HEK293T (cell line): Measurements from ENCODE around the gene BNIP5.

Source experiments
- CTCF ChIA-PET: fragments of 350-600 bp; formaldehyde crosslinking; extraction: SDS; loops from one replicate; lab custom pipeline; 2021; ENCODE audit warnings: antibody characterized with exemption, inconsistent platforms; lab: Yijun Ruan, JAX
- POLR2A ChIA-PET: fragments of 350-600 bp; formaldehyde crosslinking; extraction: SDS; loops from one replicate; lab custom pipeline; 2020; ENCODE audit warnings: antibody characterized with exemption, inconsistent platforms; lab: Yijun Ruan, JAX
- DNase-seq: peaks from one replicate; pipeline ENCODE4 v3.0.0; 2012; ENCODE audit warnings: mixed read lengths; ENCODE audit errors: extremely low spot score
- ARNT ChIP-seq: fragments of 450-650 bp; IDR thresholded peaks from 2 replicates; pipeline ENCODE4 v1.6.1; 2017; ENCODE audit warnings: mild to moderate bottlenecking
- BHLHE40 ChIP-seq: fragments of 450-650 bp; IDR thresholded peaks from 2 replicates; pipeline ENCODE4 v1.6.1; 2016; ENCODE audit warnings: mild to moderate bottlenecking, moderate library complexity, borderline replicate concordance
- CTBP1 ChIP-seq: fragments of 450-650 bp; IDR thresholded peaks from 2 replicates; pipeline ENCODE4 v1.6.1; 2016; ENCODE audit warnings: borderline replicate concordance
- ELF4 ChIP-seq: fragments of 450-650 bp; IDR thresholded peaks from 2 replicates; pipeline ENCODE4 v1.6.1; 2017; ENCODE audit warnings: antibody characterized with exemption
- FOXA1 ChIP-seq: fragments of 450-650 bp; IDR thresholded peaks from 2 replicates; pipeline ENCODE4 v1.6.1; 2016; ENCODE audit warnings: mild to moderate bottlenecking
- FOXK2 ChIP-seq: fragments of 450-650 bp; IDR thresholded peaks from 2 replicates; pipeline ENCODE4 v1.6.1; 2016; ENCODE audit warnings: mild to moderate bottlenecking
- FOXM1 ChIP-seq: fragments of 450-650 bp; IDR thresholded peaks from 2 replicates; pipeline ENCODE4 v1.6.1; 2017; ENCODE audit warnings: mild to moderate bottlenecking, borderline replicate concordance
- HDGF ChIP-seq: fragments of 450-650 bp; IDR thresholded peaks from 2 replicates; pipeline ENCODE4 v1.6.1; 2017; ENCODE audit warnings: antibody characterized with exemption, borderline replicate concordance
- L3MBTL2 ChIP-seq: fragments of 450-650 bp; conservative IDR thresholded peaks from 2 replicates; pipeline ENCODE4 v1.6.1; 2016; ENCODE audit warnings: mild to moderate bottlenecking
- LEF1 ChIP-seq: fragments of 450-650 bp; IDR thresholded peaks from 2 replicates; pipeline ENCODE4 v1.6.1; 2017; ENCODE audit warnings: mild to moderate bottlenecking, borderline replicate concordance
- NFRKB ChIP-seq: fragments of 450-650 bp; IDR thresholded peaks from 2 replicates; pipeline ENCODE4 v1.6.1; 2016; ENCODE audit warnings: mild to moderate bottlenecking, moderate library complexity
- SP1 ChIP-seq: fragments of 450-650 bp; IDR thresholded peaks from 2 replicates; pipeline ENCODE4 v1.6.1; 2017
- SUZ12 ChIP-seq: fragments of 450-650 bp; IDR thresholded peaks from 2 replicates; pipeline ENCODE4 v1.6.1; 2016; ENCODE audit warnings: mild to moderate bottlenecking
- TARDBP ChIP-seq: fragments of 450-650 bp; IDR thresholded peaks from 2 replicates; pipeline ENCODE4 v1.6.1; 2016
- ZNF384 ChIP-seq: fragments of 450-650 bp; IDR thresholded peaks from 2 replicates; pipeline ENCODE4 v1.6.1; 2016
- TF ChIP-seq, protein P1 (sequence below): fragments of 450-650 bp; IDR thresholded peaks from 2 replicates; pipeline ENCODE4 v1.6.1; 2016

Gene BNIP5

DNA sequence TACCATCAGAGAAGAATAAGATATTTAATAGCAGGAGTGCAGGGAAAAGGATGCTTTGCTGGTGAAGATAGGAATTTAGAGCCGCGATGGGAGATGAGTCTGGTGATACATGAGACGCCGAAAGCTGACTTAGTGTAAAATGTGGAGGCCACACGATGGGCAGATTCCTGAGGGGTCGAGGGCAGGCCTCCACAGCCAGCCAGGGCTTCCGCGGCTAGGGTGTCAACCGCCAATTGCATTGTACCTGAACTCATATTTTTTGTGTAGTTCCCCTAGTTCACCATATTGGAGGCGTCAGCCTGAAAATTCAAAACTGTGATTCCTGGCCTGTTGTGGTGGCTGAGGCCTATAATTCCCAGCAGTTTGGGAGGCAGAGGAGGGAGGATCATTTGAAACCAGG, 42.2 kb upstream of the BNIP5 start:
- DNase-seq = no peak
- ChIA-PET POLR2A (no interaction called here), CTCF (no interaction called here)
- TF ChIP-seq ELF4 (no peak), TARDBP (no peak), SUZ12 (no peak), LEF1 (no peak), FOXM1 (no peak)
- TF ChIP-seq, protein P1, sequence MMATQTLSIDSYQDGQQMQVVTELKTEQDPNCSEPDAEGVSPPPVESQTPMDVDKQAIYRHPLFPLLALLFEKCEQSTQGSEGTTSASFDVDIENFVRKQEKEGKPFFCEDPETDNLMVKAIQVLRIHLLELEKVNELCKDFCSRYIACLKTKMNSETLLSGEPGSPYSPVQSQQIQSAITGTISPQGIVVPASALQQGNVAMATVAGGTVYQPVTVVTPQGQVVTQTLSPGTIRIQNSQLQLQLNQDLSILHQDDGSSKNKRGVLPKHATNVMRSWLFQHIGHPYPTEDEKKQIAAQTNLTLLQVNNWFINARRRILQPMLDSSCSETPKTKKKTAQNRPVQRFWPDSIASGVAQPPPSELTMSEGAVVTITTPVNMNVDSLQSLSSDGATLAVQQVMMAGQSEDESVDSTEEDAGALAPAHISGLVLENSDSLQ = no peak

GRCh38 chr6:36378243-36378920, 41.7 kb upstream of the BNIP5 start:
- ChIA-PET POLR2A (no interaction called here), CTCF (no interaction called here)
- no peak for DNase-seq
- TF ChIP-seq BHLHE40 = no peak
- TF ChIP-seq SUZ12 = no peak
- TF ChIP-seq, protein P1 = no peak
- no peak for TF ChIP-seq ARNT
- TF ChIP-seq TARDBP = no peak
- TF ChIP-seq HDGF = no peak

DNA sequence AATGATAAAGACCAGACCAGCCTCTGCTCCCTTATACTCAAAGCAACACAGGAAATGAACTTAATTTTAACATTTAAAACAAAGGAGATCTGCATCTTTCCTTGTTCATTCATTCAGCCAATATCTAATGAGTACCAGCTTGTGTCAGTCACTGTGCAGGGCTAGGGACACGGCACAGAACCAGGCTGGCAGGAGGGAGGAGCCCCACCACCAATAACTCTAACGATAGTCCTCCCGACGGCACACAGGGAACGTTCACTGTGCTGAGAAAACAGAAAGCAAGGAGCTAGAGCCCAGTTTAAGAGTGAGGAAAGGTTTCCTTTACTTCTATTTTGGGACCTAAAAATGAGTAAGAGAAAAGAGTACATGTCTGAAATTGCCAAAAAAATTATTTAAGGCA, 40.9 kb upstream of the BNIP5 start:
- ChIA-PET CTCF (no interaction called here), POLR2A (no interaction called here)
- TF ChIP-seq ZNF384 (no peak), SUZ12 (no peak), BHLHE40 (no peak), CTBP1 (no peak), ELF4 (no peak)
- no peak for DNase-seq

DNA sequence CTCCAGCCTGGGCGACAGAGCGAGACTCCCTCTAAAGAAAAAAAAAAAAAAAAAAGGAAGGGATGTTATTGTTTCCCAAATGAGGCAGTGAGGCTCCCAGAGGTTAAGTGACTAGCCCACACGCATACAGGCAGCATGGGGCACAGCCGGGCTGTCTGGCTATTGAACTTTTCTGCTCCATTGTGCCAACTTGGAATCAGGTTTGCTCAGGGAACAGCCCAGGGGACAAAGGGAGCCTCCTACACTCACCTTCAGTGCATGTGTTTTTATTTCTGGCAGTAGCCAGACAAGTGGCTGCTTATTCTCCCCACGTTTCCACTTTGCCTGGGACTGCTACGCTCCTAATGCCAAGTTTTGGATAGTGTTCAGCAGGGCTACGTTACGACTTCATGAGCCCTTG, 40.1 kb upstream of the BNIP5 start:
- ChIA-PET POLR2A (no interaction called here), CTCF (no interaction called here)
- no peak for DNase-seq
- TF ChIP-seq FOXK2 = no peak
- no peak for TF ChIP-seq NFRKB
- no peak for TF ChIP-seq HDGF
- TF ChIP-seq L3MBTL2 = no peak
- no peak for TF ChIP-seq LEF1
- TF ChIP-seq SP1 = no peak
- TF ChIP-seq ARNT = no peak
- no peak for TF ChIP-seq CTBP1
- no peak for TF ChIP-seq SUZ12
- TF ChIP-seq FOXA1 = no peak
- no peak for TF ChIP-seq ELF4
- TF ChIP-seq FOXM1 = no peak
- no peak for TF ChIP-seq TARDBP
- no peak for TF ChIP-seq ZNF384
- TF ChIP-seq, protein P1 = no peak
- no peak for TF ChIP-seq BHLHE40

- CTCF ChIA-PET = no interaction called here
- DNase-seq = no peak
Observed at GRCh38 chr6:36376183-36376582, 39.5 kb upstream of the BNIP5 start.

GRCh38 chr6:36375644-36376155, 39.0 kb upstream of the BNIP5 start:
- TF ChIP-seq FOXM1 = no peak
- TF ChIP-seq HDGF = no peak
- TF ChIP-seq SP1 = no peak
- no peak for TF ChIP-seq FOXA1
- no peak for TF ChIP-seq NFRKB
- no peak for TF ChIP-seq ELF4
- no peak for TF ChIP-seq ZNF384
- no peak for DNase-seq
- POLR2A ChIA-PET = no interaction called here
- CTCF ChIA-PET = no interaction called here

More at GRCh38 chr6:36376183-36376582, 39.5 kb upstream of the BNIP5 start:
- no peak for TF ChIP-seq ELF4
- no peak for TF ChIP-seq BHLHE40
- no peak for TF ChIP-seq ARNT
- no peak for TF ChIP-seq FOXA1
- TF ChIP-seq SP1 = no peak
- TF ChIP-seq FOXK2 = no peak
- no peak for TF ChIP-seq TARDBP
- no peak for TF ChIP-seq LEF1
- TF ChIP-seq SUZ12 = no peak
- TF ChIP-seq HDGF = no peak
- no peak for TF ChIP-seq L3MBTL2
- TF ChIP-seq, protein P1 = no peak
- POLR2A ChIA-PET = no interaction called here
